Testis (tissue), 3 donors: ENCODE results near the gene EDARADD. TPM values are rescaled to one million over a fixed set of nuclear protein-coding genes. Genes with fewer than 3 reads are reported as not detected.
A peak's percentile ranks its signal among the peaks of the same experiment; 100 is the strongest.

Experiments used
- DNase-seq: peaks from one replicate; pipeline ENCODE4 v3.0.0-alpha.2; 2019
- H3K27ac ChIP-seq, 2 donors: fragments of 200-600 bp; sonication (generic); one replicate each; pipeline ENCODE4 v1.5.1; 2019
- H3K27me3 ChIP-seq: fragments of 200-600 bp; sonication (generic); one replicate; pipeline ENCODE4 v1.5.1; 2019
- H3K36me3 ChIP-seq: fragments of 200-600 bp; sonication (generic); one replicate; pipeline ENCODE4 v1.5.1; 2017; ENCODE audit warnings: low read depth; ENCODE audit errors: missing control alignments
- H3K4me1 ChIP-seq: fragments of 200-600 bp; sonication (generic); one replicate; pipeline ENCODE4 v1.5.1; 2019
- H3K4me3 ChIP-seq, 2 donors: fragments of 200-600 bp; sonication (generic); one replicate each; pipeline ENCODE4 v1.5.1; 2017 to 2019
- H3K9me3 ChIP-seq: fragments of 200-600 bp; sonication (generic); one replicate; pipeline ENCODE4 v1.5.1; 2017
- CTCF ChIP-seq, 3 experiments: fragments of 450-650 bp in 2 of 3; fragments of 200-600 bp in 1 of 3; sonication (generic) in 1 of 3; IDR thresholded peaks; one replicate each; pipeline ENCODE4 v1.5.1; 2016 to 2019; ENCODE audit warnings: antibody characterized with exemption in 3 of 3, mild to moderate bottlenecking in 2 of 3, moderate library complexity in 1 of 3
- POLR2A ChIP-seq: fragments of 450-650 bp; IDR thresholded peaks from one replicate; pipeline ENCODE4 v1.6.1; 2017; ENCODE audit warnings: antibody characterized with exemption, mild to moderate bottlenecking, moderate library complexity
- WGBS, 2 donors: methylation state at CpG; one replicate each; pipeline ENCODE4 v1.1.5; 2018; 5-methylcytosine and 5-hydroxymethylcytosine counted together
- intact Hi-C: fragments of 100-400 bp; cut with DNase I; formaldehyde crosslinking; loops from one replicate; pipeline ENCODE4 v1.15.1; 2023; ENCODE audit warnings: low total_unique reads
- polyA plus RNA-seq: library from polyadenylated mRNA; stranded (reverse); fragments of 350-450 nt; fragmentation: Illumina TruSeq; extraction: RNeasy Lipid Tissue Mini Kit (QIAGEN cat#74804); gene quantifications from one replicate; pipeline ENCODE4 v1.2.3, GENCODE V29; 2014; ENCODE audit warnings: low read depth, low replicate concordance; ENCODE audit not compliant: insufficient read depth
- total RNA-seq, 2 donors: library from RNA; depleted of rRNA; stranded (reverse); fragments of >200 nt; gene quantifications; one replicate each; pipeline ENCODE4 v1.2.3, GENCODE V29; 2016

Gene EDARADD
- total and polyA plus RNA-seq, 3 donors from 2014 or later, result 3.2 to 5.8 (median 3.9) TPM

GRCh38 chr1:236395947-236396664 is 2.0 kb downstream of the EDARADD start:
- DNase-seq, result no peak
- no peak overlapping the region for H3K27ac ChIP-seq

GRCh38 chr1:236396665-236397043 is 2.6 kb downstream of the EDARADD start:
- Histone ChIP-seq H3K4me3 (no peak overlapping the region), H3K4me1 (peaks cover 3% of the 10 kb centered on the region), H3K9me3 (no peaks in the 10 kb centered on the region), H3K27me3 (no peaks in the 10 kb centered on the region), H3K36me3 (no peaks in the 10 kb centered on the region), H3K27ac (no peak overlapping the region)
- no peak for TF ChIP-seq CTCF (IDR thresholded peaks at IDR 0.05)
- TF ChIP-seq POLR2A, result no peak
- intact Hi-C loops, result no loop called here
- WGBS, 2 donors, result 55 to 74% methylated on average over 2 of the region's 2 CpGs
- DNase-seq, result no peak

More at GRCh38 chr1:236395947-236396664, 2.0 kb downstream of the EDARADD start:
- WGBS, 2 donors, result 4 to 9% methylated on average over 24 of the region's 24 CpGs
- TF ChIP-seq POLR2A, result no peak
- no peak for TF ChIP-seq CTCF (IDR thresholded peaks at IDR 0.05)
- Histone ChIP-seq H3K4me1 (peaks cover 3% of the 10 kb centered on the region), H3K9me3 (no peaks in the 10 kb centered on the region), H3K4me3 (peak overlapping the region; percentile 49 to 64), H3K36me3 (no peaks in the 10 kb centered on the region), H3K27me3 (no peaks in the 10 kb centered on the region)
- intact Hi-C loops, result no loop called here

GRCh38 chr1:236397173-236397759 is 3.2 kb downstream of the EDARADD start:
- no peak for DNase-seq
- intact Hi-C loops, result no loop called here
- H3K4me3 ChIP-seq, result no peak overlapping the region

GRCh38 chr1:236398538-236398937 is 4.5 kb downstream of the EDARADD start:
- H3K27me3 ChIP-seq, result no peaks in the 10 kb centered on the region
- H3K27ac ChIP-seq, result no peak overlapping the region
- no peaks in the 10 kb centered on the region for H3K9me3 ChIP-seq
- no peaks in the 10 kb centered on the region for H3K36me3 ChIP-seq
- intact Hi-C loops, result no loop called here
- DNase-seq, result no peak
- no peak overlapping the region for H3K4me3 ChIP-seq
- TF ChIP-seq POLR2A (no peak), CTCF (IDR thresholded peaks at IDR 0.05) (no peak)
- 81 to 82% methylated on average over 9 to 10 of the region's 10 CpGs for WGBS, 2 donors
- peaks cover 3% of the 10 kb centered on the region for H3K4me1 ChIP-seq

More at GRCh38 chr1:236397173-236397759, 3.2 kb downstream of the EDARADD start:
- Histone ChIP-seq H3K4me1 (peaks cover 3% of the 10 kb centered on the region), H3K27ac (no peak overlapping the region), H3K36me3 (no peaks in the 10 kb centered on the region), H3K27me3 (no peaks in the 10 kb centered on the region), H3K9me3 (no peaks in the 10 kb centered on the region)
- no peak for TF ChIP-seq CTCF (IDR thresholded peaks at IDR 0.05)
- TF ChIP-seq POLR2A, result no peak
- 75 to 81% methylated on average over 4 of the region's 4 CpGs for WGBS, 2 donors
